DND-41 (cell line): ENCODE results near the gene HES5.

Source experiments
- EZH2 ChIP-seq: IDR thresholded peaks from 3 replicates; pipeline ENCODE4 v1.6.1; 2012; ENCODE audit warnings: borderline replicate concordance, low read depth, mild to moderate bottlenecking, moderate library complexity, low read length, inconsistent platforms; ENCODE audit not compliant: severe bottlenecking
- TF ChIP-seq, protein P1 (sequence below): IDR thresholded peaks from 2 replicates; pipeline ENCODE4 v1.5.1; 2012; ENCODE audit warnings: borderline replicate concordance, low read length, moderate library complexity, mild to moderate bottlenecking; ENCODE audit not compliant: poor library complexity, severe bottlenecking; ENCODE audit errors: extremely low read depth

GRCh38 chr1:2510366-2511155 is 19.5 kb downstream of the HES5 start:
- TF ChIP-seq, protein P1, sequence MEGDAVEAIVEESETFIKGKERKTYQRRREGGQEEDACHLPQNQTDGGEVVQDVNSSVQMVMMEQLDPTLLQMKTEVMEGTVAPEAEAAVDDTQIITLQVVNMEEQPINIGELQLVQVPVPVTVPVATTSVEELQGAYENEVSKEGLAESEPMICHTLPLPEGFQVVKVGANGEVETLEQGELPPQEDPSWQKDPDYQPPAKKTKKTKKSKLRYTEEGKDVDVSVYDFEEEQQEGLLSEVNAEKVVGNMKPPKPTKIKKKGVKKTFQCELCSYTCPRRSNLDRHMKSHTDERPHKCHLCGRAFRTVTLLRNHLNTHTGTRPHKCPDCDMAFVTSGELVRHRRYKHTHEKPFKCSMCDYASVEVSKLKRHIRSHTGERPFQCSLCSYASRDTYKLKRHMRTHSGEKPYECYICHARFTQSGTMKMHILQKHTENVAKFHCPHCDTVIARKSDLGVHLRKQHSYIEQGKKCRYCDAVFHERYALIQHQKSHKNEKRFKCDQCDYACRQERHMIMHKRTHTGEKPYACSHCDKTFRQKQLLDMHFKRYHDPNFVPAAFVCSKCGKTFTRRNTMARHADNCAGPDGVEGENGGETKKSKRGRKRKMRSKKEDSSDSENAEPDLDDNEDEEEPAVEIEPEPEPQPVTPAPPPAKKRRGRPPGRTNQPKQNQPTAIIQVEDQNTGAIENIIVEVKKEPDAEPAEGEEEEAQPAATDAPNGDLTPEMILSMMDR = no peak
- TF ChIP-seq EZH2 = no peak
